Progenitor cell of endocrine pancreas (in vitro differentiated cells): ENCODE measurements around the gene PHF5A. TPM values are rescaled to one million over a fixed set of nuclear protein-coding genes. Genes with fewer than 3 reads are reported as not detected.
A peak's percentile ranks its signal among the peaks of the same experiment; 100 is the strongest.

Experiments
- DNase-seq: peaks from one replicate; pipeline ENCODE4 v3.0.0; 2021; ENCODE audit warnings: low spot score; ENCODE audit not compliant: unreplicated experiment
- H3K27ac Mint-ChIP-seq: 2 replicates; pipeline ENCODE4 v1.8.0; 2021; ENCODE audit warnings: mild to moderate bottlenecking, moderate library complexity, mixed read lengths
- H3K27me3 Mint-ChIP-seq: 2 replicates; pipeline ENCODE4 v1.8.0; 2021; ENCODE audit warnings: mixed read lengths
- H3K36me3 Mint-ChIP-seq: 2 replicates; pipeline ENCODE4 v1.8.0; 2022; ENCODE audit warnings: mixed read lengths; ENCODE audit not compliant: insufficient read depth
- H3K4me1 Mint-ChIP-seq: 2 replicates; pipeline ENCODE4 v1.8.0; 2021; ENCODE audit warnings: low read depth, mixed read lengths
- H3K4me3 Mint-ChIP-seq: 2 replicates; pipeline ENCODE4 v1.8.0; 2021; ENCODE audit warnings: low read depth, mild to moderate bottlenecking, moderate library complexity, mixed read lengths
- H3K9me3 Mint-ChIP-seq: 2 replicates; pipeline ENCODE4 v1.8.0; 2021; ENCODE audit warnings: low read depth, mixed read lengths
- CTCF ChIP-seq: fragments of 200-600 bp; sonication (generic); IDR thresholded peaks from one replicate; pipeline ENCODE4 v1.5.0; 2021; ENCODE audit warnings: antibody characterized with exemption, mild to moderate bottlenecking; ENCODE audit not compliant: unreplicated experiment
- total RNA-seq: library from RNA; stranded (reverse); gene quantifications from 2 replicates; pipeline ENCODE4 v1.2.1, GENCODE V29; 2021

Gene PHF5A
- total RNA-seq, 1 donor from 2014 or later = 52.9 TPM

GRCh38 chr22:41411021-41411851 lies 57.3 kb downstream of the PHF5A start:
- Mint-ChIP-seq H3K36me3 (no peaks in the 10 kb centered on the region), H3K4me3 (no peak overlapping the region), H3K27ac (no peak overlapping the region), H3K27me3 (no peaks in the 10 kb centered on the region), H3K9me3 (no peaks in the 10 kb centered on the region), H3K4me1 (peaks cover 15% of the 10 kb centered on the region)
- TF ChIP-seq CTCF = no peak
- no peak for DNase-seq

- H3K27ac Mint-ChIP-seq = peak overlapping the region; percentile 58
- H3K4me3 Mint-ChIP-seq = no peak overlapping the region
Observed at GRCh38 chr22:41410311-41410751, 58.2 kb downstream of the PHF5A start.

More at GRCh38 chr22:41410311-41410751, 58.2 kb downstream of the PHF5A start:
- Mint-ChIP-seq H3K9me3 (no peaks in the 10 kb centered on the region), H3K36me3 (no peaks in the 10 kb centered on the region), H3K4me1 (peaks cover 15% of the 10 kb centered on the region), H3K27me3 (no peaks in the 10 kb centered on the region)
- no peak for TF ChIP-seq CTCF
- no peak for DNase-seq

Other genes with a start within 250 kb of the PHF5A start
- 3.1 TPM in 2 replicates for gene CHADL, start 227.8 kb downstream of the PHF5A start, total RNA-seq
- gene RANGAP1, start 182.5 kb downstream of the PHF5A start, total RNA-seq = 76.3 and 78.0 TPM in 2 replicates
- gene ZC3H7B, start 167.2 kb downstream of the PHF5A start, total RNA-seq = 77.3 and 83.4 TPM in 2 replicates
- 11.4 and 11.5 TPM in 2 replicates for gene TEF, start 86.8 kb downstream of the PHF5A start, total RNA-seq
- 66.9 and 72.4 TPM in 2 replicates for gene TOB2, start 21.9 kb downstream of the PHF5A start, total RNA-seq
- gene ACO2, start 425 bp upstream of the PHF5A start, total RNA-seq = 67.4 and 69.7 TPM in 2 replicates
- 43.5 and 44.1 TPM in 2 replicates for gene POLR3H, start 75.8 kb upstream of the PHF5A start, total RNA-seq
- gene CSDC2, start 92.3 kb upstream of the PHF5A start, total RNA-seq = 1.7 TPM in 2 replicates
- 46.0 and 51.3 TPM in 2 replicates for gene PMM1, start 121.1 kb upstream of the PHF5A start, total RNA-seq
- 37.4 TPM in 2 replicates for gene DESI1, start 152.4 kb upstream of the PHF5A start, total RNA-seq
- gene XRCC6, start 152.6 kb upstream of the PHF5A start, total RNA-seq = 262 and 272 TPM in 2 replicates
- gene SNU13, start 220.2 kb upstream of the PHF5A start, total RNA-seq = 119 and 129 TPM in 2 replicates
- gene MEI1, start 230.8 kb upstream of the PHF5A start, total RNA-seq = 1.0 and 1.5 TPM in 2 replicates